Cardiac fibroblast (primary cell): ENCODE measurements around the gene WDCP.

ENCODE experiments used
- DNase-seq, 2 donors: peaks; one replicate each; pipeline versions ENCODE4 v3.0.0 to v3.0.0-alpha.2; 2010; ENCODE audit warnings: low read depth in 2 of 2
- H3K4me3 ChIP-seq, 2 donors: replicated peaks in 1 of 2; 1 replicate in 1 of 2; 2 replicates in 1 of 2; pipeline ENCODE4 v1.5.1; 2011; ENCODE audit warnings: low read depth in 2 of 2, low read length in 2 of 2, mild to moderate bottlenecking in 2 of 2, moderate library complexity in 1 of 2
- TF ChIP-seq, protein P1 (sequence below): IDR thresholded peaks from one replicate; pipeline ENCODE4 v1.5.1; 2011; ENCODE audit warnings: low read depth, mild to moderate bottlenecking, low read length, inconsistent platforms

The WDCP gene

DNA sequence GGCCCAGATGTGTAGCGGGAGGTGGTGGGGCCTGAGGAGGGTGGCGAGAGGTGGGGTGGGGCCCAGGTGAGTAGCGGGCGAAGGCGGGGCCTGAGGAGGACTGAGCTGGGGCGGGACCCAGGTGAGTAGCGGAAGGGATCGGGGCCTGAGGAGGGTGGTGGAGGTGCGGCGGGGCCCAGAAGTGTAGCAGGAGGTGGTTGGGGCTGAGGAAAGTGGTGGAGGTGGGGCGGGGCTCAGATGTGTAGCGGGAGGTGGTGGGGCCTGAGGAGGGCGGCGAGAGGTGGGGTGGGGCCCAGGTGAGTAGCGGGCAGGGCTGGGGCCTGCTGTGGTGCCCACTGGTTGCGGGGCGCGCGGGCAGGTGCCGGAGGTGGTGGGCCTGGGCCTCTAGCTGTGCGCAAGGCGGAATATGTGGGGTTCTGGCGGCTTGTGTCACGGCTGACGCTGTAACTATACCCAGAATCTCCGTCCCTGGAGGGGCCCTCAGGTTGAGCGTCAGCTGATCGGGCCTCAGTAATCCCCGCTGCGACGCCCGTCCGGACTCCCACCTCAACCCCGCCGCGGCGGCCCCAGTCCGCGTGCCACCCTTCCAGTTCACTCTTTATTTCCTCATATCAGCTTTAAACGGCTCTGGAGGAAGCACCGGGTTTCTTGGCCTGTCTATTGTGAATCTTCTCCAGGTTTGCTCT, 29.8 kb upstream of the WDCP start:
- H3K4me3 ChIP-seq, result peak overlapping the region; percentile 84 to 89
- peak; percentile 20 to 31 for DNase-seq

DNA sequence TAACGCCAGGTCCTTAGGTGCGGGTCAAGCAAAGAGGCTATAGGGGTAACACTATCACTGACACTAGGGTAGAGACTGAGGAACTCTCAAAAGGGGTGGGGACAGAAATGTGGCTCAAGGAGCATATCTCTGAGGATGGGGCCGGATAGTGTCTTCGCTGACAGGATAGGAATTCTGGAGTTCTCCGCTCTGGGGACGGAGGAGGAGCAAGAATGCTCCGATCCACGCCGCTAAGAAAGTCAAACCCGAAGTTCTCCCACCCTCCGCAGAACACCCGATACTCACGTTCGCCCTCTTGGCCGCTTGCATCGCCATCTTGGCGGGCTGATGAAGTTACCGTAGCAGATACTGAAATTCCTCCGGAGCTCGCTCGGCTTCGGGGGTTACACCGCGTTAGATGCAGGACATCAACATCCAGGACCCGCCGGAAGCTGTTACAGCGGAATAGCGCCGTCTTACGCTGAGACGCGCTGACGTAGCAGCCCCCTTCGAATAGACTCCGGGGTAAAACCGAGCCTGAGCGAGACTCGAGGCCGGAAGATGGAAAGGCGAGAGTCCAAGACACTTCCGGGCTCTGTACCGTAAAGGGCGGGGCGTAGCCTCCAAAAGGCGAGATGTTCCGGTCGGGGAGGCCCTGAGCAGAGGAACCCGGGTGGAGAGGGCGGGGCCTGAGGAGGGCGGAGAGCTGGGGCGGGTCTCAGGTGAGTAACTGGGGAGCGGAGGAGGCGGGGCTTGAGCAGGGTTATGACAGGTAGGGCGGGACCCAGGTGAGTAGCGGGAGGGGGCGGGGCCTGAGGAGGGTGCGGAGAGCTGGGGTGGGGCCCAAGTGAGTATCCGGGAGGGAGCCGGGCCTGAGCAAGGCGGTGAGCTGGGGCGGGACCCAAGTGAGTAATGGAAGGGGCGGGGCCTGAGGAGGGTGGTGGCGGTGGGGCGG, 29.0 kb upstream of the WDCP start, which contains the start of gene SF3B6:
Gene SF3B6, minus strand, starts transcription at position 412 of the 934 bp plus-strand sequence. Its CDS starts 97 bp downstream, at position 315.
- TF ChIP-seq, protein P1, sequence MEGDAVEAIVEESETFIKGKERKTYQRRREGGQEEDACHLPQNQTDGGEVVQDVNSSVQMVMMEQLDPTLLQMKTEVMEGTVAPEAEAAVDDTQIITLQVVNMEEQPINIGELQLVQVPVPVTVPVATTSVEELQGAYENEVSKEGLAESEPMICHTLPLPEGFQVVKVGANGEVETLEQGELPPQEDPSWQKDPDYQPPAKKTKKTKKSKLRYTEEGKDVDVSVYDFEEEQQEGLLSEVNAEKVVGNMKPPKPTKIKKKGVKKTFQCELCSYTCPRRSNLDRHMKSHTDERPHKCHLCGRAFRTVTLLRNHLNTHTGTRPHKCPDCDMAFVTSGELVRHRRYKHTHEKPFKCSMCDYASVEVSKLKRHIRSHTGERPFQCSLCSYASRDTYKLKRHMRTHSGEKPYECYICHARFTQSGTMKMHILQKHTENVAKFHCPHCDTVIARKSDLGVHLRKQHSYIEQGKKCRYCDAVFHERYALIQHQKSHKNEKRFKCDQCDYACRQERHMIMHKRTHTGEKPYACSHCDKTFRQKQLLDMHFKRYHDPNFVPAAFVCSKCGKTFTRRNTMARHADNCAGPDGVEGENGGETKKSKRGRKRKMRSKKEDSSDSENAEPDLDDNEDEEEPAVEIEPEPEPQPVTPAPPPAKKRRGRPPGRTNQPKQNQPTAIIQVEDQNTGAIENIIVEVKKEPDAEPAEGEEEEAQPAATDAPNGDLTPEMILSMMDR, result no peak
- peak within 1 kb of the TSS; percentile 84 to 89 for H3K4me3 ChIP-seq
- peak; percentile 99 for DNase-seq

More for the DNA sequence above, 29.8 kb upstream of the WDCP start:
- TF ChIP-seq, protein P1, result no peak

DNA sequence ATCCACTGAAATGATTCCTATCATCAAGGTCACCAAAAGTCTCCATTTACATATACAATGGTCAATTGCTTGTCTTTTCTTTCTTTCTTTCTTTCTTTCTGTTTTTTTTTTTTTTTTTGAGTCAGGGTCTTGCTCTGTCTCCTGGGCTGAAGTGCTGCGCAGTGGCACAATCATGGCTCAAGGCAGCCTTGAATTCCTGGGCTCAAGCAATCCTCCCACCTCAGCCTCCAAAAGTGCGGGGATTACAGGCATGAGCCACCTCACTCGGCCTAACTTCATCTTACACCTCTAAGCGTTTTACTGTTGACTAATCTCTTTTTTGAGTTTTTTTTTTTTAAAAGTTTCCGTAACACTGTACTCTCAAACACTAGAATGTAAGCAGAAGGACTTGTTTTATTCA, 28.1 kb upstream of the WDCP start:
- H3K4me3 ChIP-seq, result peak overlapping the region; percentile 84 to 89
- no peak for DNase-seq
- TF ChIP-seq, protein P1, result no peak

DNA sequence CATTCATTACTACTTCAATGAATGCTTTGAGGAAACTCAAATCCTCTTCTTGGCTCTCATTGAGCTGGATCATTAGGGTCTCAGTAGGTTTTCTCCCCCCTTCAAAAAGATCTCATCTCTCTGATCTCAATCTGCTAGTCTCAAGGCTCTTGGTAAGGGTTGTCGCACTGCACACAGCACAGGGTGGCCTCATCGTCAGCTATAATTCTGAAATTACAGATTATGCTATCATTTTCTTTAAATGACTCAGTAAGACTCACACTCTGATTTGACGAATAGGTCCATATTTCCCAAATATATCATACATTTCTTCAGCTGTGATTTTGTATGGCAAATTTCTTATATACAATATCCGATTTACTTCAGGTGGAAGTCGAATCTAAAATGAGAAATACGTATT, 26.6 kb upstream of the WDCP start:
- DNase-seq, result no peak
- no peak overlapping the region for H3K4me3 ChIP-seq
- TF ChIP-seq, protein P1, result no peak

DNA sequence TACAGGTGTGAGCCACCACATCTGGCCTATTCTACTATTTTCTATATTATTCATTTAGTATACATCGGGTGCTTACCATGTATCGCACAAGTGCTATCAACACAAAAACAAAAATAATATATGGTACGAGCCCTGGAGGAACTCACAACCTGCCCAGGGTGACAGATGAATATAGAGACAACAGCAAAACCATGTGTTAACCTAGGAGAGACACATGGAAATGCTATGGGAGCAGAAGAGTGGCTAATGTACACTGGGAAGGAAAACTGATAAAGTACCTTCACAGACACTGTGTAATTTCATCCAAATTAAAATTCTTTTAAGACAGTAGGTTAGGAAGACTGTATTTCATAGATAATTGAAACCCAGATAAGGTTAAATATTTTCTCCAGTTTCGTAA, 25.1 kb upstream of the WDCP start:
- H3K4me3 ChIP-seq, result no peak overlapping the region
- TF ChIP-seq, protein P1, result no peak
- no peak for DNase-seq

DNA sequence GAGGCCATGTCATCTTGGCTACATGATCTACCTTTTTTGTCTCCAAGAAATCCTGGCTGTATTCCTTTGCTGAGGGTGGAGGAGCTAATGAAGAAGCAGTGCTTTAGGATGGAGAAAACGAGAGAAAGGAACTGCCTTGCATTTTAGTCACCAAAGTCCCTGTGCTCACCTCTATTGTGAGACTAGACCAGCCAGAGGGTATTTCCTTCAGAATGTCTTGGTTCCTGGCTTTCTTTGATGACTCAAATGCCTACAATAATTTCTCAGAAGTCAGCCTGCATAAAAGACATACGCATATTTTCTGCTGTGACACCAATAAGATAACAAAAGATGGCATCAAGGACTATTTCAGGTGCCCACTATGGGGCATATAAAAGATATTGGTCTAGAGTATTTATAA, 18.1 kb upstream of the WDCP start:
- DNase-seq, result no peak
- TF ChIP-seq, protein P1, result no peak
- no peak overlapping the region for H3K4me3 ChIP-seq
